Measurements from ENCODE around the gene FAM210B. TPM values are rescaled to one million over a fixed set of nuclear protein-coding genes. Genes with fewer than 3 reads are reported as not detected.
A peak's percentile ranks its signal among the peaks of the same experiment; 100 is the strongest.
"Not testable (repeated sequence)": the region's sequence is repeated elsewhere in the genome, so short reads cannot be mapped to it uniquely, and the experiment has no call there.

The FAM210B gene
- polyA plus RNA-seq, 1 experiment: 40.7 TPM

- POLR2A ChIA-PET: interaction anchor here (0.6 kb wide), 1 partner anchor 44 kb away, joined by 3 read pairs; no protein-coding TSS in a partner anchor
- TF ChIP-seq, protein P1, sequence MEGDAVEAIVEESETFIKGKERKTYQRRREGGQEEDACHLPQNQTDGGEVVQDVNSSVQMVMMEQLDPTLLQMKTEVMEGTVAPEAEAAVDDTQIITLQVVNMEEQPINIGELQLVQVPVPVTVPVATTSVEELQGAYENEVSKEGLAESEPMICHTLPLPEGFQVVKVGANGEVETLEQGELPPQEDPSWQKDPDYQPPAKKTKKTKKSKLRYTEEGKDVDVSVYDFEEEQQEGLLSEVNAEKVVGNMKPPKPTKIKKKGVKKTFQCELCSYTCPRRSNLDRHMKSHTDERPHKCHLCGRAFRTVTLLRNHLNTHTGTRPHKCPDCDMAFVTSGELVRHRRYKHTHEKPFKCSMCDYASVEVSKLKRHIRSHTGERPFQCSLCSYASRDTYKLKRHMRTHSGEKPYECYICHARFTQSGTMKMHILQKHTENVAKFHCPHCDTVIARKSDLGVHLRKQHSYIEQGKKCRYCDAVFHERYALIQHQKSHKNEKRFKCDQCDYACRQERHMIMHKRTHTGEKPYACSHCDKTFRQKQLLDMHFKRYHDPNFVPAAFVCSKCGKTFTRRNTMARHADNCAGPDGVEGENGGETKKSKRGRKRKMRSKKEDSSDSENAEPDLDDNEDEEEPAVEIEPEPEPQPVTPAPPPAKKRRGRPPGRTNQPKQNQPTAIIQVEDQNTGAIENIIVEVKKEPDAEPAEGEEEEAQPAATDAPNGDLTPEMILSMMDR (IDR thresholded peaks at IDR 0.05; ENCODE audit: insufficient read depth, low read depth, low read length): no peak
- no peak for DNase-seq (ENCODE audit: low read depth)
- Histone ChIP-seq H3K4me3 (ENCODE audit: low read depth, low read length) (no peak overlapping the region), H3K27me3 (ENCODE audit: control insufficient read depth, insufficient read depth, low read length) (no peaks in the 10 kb centered on the region), H3K36me3 (ENCODE audit: control insufficient read depth, insufficient read depth, low read length) (peaks cover 14% of the 10 kb centered on the region)
- CTCF ChIA-PET: interaction anchor here (1.0 to 2.6 kb wide), 5 partner anchors 9 to 121 kb away, joined by 3 to 9 read pairs (median 3); no protein-coding TSS in a partner anchor
These were observed 36.4 kb downstream of the FAM210B start for GRCh38 chr20:56395166-56395565.

- TF ChIP-seq, protein P1 (IDR thresholded peaks at IDR 0.05; ENCODE audit: insufficient read depth, low read depth, low read length): peak; percentile 83
- ChIA-PET POLR2A (no interaction called here), CTCF (interaction anchor here (1.0 to 2.0 kb wide), 6 partner anchors 9 to 76 kb away, joined by 3 to 6 read pairs (median 4); partner anchors contain the start of gene CASS4)
These were observed 41.3 kb downstream of the FAM210B start for GRCh38 chr20:56400001-56400640.

DNA sequence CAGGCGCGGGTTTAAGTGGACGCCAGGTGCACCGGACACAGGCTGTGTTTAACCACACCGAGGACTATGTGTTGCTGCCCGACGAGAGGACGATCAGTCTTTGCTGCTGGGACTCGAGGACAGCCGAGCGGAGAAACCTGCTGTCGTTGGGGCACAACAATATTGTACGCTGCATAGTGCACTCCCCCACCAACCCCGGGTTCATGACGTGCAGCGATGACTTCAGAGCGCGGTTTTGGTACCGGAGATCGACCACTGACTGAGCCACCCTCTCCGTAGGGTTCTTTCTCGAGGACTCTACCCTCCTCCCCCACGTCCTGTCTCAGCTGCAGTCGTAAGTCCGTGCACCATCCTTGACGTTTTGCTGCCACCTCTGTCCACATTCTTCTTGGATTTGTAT is 44.7 kb downstream of the FAM210B start:
- no peak for DNase-seq (ENCODE audit: low read depth)
- TF ChIP-seq, protein P1 (IDR thresholded peaks at IDR 0.05; ENCODE audit: insufficient read depth, low read depth, low read length): no peak
- no peaks in the 10 kb centered on the region for H3K27me3 ChIP-seq (ENCODE audit: control insufficient read depth, insufficient read depth, low read length)
- H3K36me3 ChIP-seq (ENCODE audit: control insufficient read depth, insufficient read depth, low read length): peaks cover 13% of the 10 kb centered on the region
- POLR2A ChIA-PET: no interaction called here
- CTCF ChIA-PET: interaction anchor here (1.2 kb wide), 1 partner anchor 9 kb away, joined by 3 read pairs; the partner anchor contains the start of gene CASS4
- no peak overlapping the region for H3K4me3 ChIP-seq (ENCODE audit: low read depth, low read length)

More at GRCh38 chr20:56400001-56400640, 41.3 kb downstream of the FAM210B start:
- H3K4me3 ChIP-seq (ENCODE audit: low read depth, low read length): no peak overlapping the region
- DNase-seq (ENCODE audit: low read depth): no peak
- peaks cover 19% of the 10 kb centered on the region for H3K36me3 ChIP-seq (ENCODE audit: control insufficient read depth, insufficient read depth, low read length)
- H3K27me3 ChIP-seq (ENCODE audit: control insufficient read depth, insufficient read depth, low read length): no peaks in the 10 kb centered on the region

- H3K36me3 ChIP-seq (ENCODE audit: control insufficient read depth, insufficient read depth, low read length); POLR2A ChIA-PET; DNase-seq (ENCODE audit: low read depth); H3K27me3 ChIP-seq (ENCODE audit: control insufficient read depth, insufficient read depth, low read length); H3K4me3 ChIP-seq (ENCODE audit: low read depth, low read length): not testable (repeated sequence)
- CTCF ChIA-PET: interaction anchor here (1.7 kb wide), 1 partner anchor 10 kb away, joined by 4 read pairs; no protein-coding TSS in a partner anchor
These were observed 46.6 kb downstream of the FAM210B start for GRCh38 chr20:56405356-56405755.

GRCh38 chr20:56406910-56407309 is 48.1 kb downstream of the FAM210B start:
- ChIA-PET POLR2A (no interaction called here), CTCF (interaction anchor here (1.7 kb wide), 1 partner anchor 11 kb away, joined by 4 read pairs; no protein-coding TSS in a partner anchor)
- H3K27me3 ChIP-seq (ENCODE audit: control insufficient read depth, insufficient read depth, low read length): no peaks in the 10 kb centered on the region
- DNase-seq (ENCODE audit: low read depth): no peak
- H3K36me3 ChIP-seq (ENCODE audit: control insufficient read depth, insufficient read depth, low read length): peaks cover 10% of the 10 kb centered on the region
- TF ChIP-seq, protein P1 (IDR thresholded peaks at IDR 0.05; ENCODE audit: insufficient read depth, low read depth, low read length): no peak
- H3K4me3 ChIP-seq (ENCODE audit: low read depth, low read length): no peak overlapping the region
